Lung (tissue), 16 donors: ENCODE measurements around the gene ITPK1. TPM values are rescaled to one million over a fixed set of nuclear protein-coding genes. Genes with fewer than 3 reads are reported as not detected.

Experiments used
- ATAC-seq: fragments of 200-7000 bp; cut with Tn5 transposase; one replicate; pipeline ENCODE4 v1.9.1; 2020; ENCODE audit warnings: moderate number of reproducible peaks; ENCODE audit not compliant: insufficient read depth, low FRiP score
- DNase-seq, 3 donors: peaks; one replicate each; pipeline ENCODE4 v3.0.0-alpha.2; 2013 to 2017
- H3K27ac ChIP-seq, 2 donors: one replicate each; pipeline ENCODE4 v1.5.1; 2013; ENCODE audit warnings: mild to moderate bottlenecking in 2 of 2, moderate library complexity in 2 of 2, control low read depth in 1 of 2, inconsistent platforms in 1 of 2, low read depth in 1 of 2, low read length in 1 of 2
- H3K27me3 ChIP-seq, 3 donors: one replicate each; pipeline ENCODE4 v1.5.1; 2013; ENCODE audit warnings: low read length in 2 of 3; ENCODE audit not compliant: control insufficient read depth in 3 of 3, insufficient read depth in 3 of 3
- H3K36me3 ChIP-seq, 4 donors: one replicate each; pipeline ENCODE4 v1.5.1; 2013; ENCODE audit warnings: low read length in 4 of 4, mild to moderate bottlenecking in 1 of 4, moderate library complexity in 1 of 4; ENCODE audit not compliant: control insufficient read depth in 4 of 4, insufficient read depth in 4 of 4
- H3K4me1 ChIP-seq, 5 donors: one replicate each; pipeline ENCODE4 v1.5.1; 2013; ENCODE audit warnings: low read length in 5 of 5, mild to moderate bottlenecking in 2 of 5, moderate library complexity in 1 of 5; ENCODE audit not compliant: control insufficient read depth in 5 of 5, insufficient read depth in 5 of 5
- H3K4me3 ChIP-seq: one replicate; pipeline ENCODE4 v1.5.1; 2013; ENCODE audit warnings: mild to moderate bottlenecking, control low read depth, moderate library complexity
- H3K9ac ChIP-seq, 2 donors: one replicate each; pipeline ENCODE4 v1.5.1; 2013; ENCODE audit warnings: low read length in 2 of 2, control low read depth in 1 of 2; ENCODE audit not compliant: insufficient read depth in 1 of 2
- H3K9me3 ChIP-seq, 4 donors: one replicate each; pipeline ENCODE4 v1.5.1; 2013; ENCODE audit warnings: low read length in 3 of 4, mild to moderate bottlenecking in 1 of 4, moderate library complexity in 1 of 4; ENCODE audit not compliant: control insufficient read depth in 4 of 4, insufficient read depth in 3 of 4
- WGBS, 2 donors: extraction: QIAGEN DNeasy Blood & Tissue Kit; methylation state at CpG; one replicate each; pipeline ENCODE4 v1.1.7; 2013; 5-methylcytosine and 5-hydroxymethylcytosine counted together
- long read RNA-seq, 5 donors: transcript quantifications; one replicate each; lab custom pipeline, GENCODE V29; 2026
- polyA plus RNA-seq, 2 donors: library from polyadenylated mRNA; stranded (reverse); fragments of 200-250 nt; gene quantifications; one replicate each; pipeline ENCODE4 v1.2.1, GENCODE V29; 2013
- total RNA-seq, 2 donors: library from RNA; depleted of rRNA in 1 of 2; stranded (reverse); fragments of >200 nt in 1 of 2; gene quantifications; one replicate each; pipeline ENCODE4 v1.2.1, GENCODE V29; 2014 to 2021
- TF ChIP-seq, protein P1 (sequence below): IDR thresholded peaks from 2 replicates; pipeline ENCODE4 v1.5.1; 2012; ENCODE audit warnings: mild to moderate bottlenecking; ENCODE audit errors: control extremely low read depth, extremely low read depth
- donor health status: control.
- donor health status: control.
- donor health status: Bipolar disorder and iron deficiency.
- donor health status: healthy.
- donor health status: DM: yes; HTN: yes; CAD: no.

The ITPK1 gene
- total RNA-seq (10 to 100 TPM; 17.5 to 99.4 TPM), polyA plus RNA-seq (10 to 100 TPM; 44.6 to 46.1 TPM)
- long read RNA-seq, donor 1, full-length matches to known transcripts: 1 of 13 reads
- long read RNA-seq, donor 1, partial matches to known transcripts: 12 of 13 reads
- long read RNA-seq, donor 1, other reads (novel, unspliced or antisense): 0 of 13 reads
- long read RNA-seq, donor 2, full-length matches to known transcripts: 1 of 1 reads
- long read RNA-seq, donor 2, partial matches to known transcripts: 0 of 1 reads
- long read RNA-seq, donor 2, other reads (novel, unspliced or antisense): 0 of 1 reads
- long read RNA-seq, donor 3, full-length matches to known transcripts: 2 of 2 reads
- long read RNA-seq, donor 3, partial matches to known transcripts: 0 of 2 reads
- long read RNA-seq, donor 3, other reads (novel, unspliced or antisense): 0 of 2 reads
- long read RNA-seq, donor 4, full-length matches to known transcripts: 1 of 1 reads
- long read RNA-seq, donor 4, partial matches to known transcripts: 0 of 1 reads
- long read RNA-seq, donor 4, other reads (novel, unspliced or antisense): 0 of 1 reads
- long read RNA-seq, donor 5: 0 reads

DNA sequence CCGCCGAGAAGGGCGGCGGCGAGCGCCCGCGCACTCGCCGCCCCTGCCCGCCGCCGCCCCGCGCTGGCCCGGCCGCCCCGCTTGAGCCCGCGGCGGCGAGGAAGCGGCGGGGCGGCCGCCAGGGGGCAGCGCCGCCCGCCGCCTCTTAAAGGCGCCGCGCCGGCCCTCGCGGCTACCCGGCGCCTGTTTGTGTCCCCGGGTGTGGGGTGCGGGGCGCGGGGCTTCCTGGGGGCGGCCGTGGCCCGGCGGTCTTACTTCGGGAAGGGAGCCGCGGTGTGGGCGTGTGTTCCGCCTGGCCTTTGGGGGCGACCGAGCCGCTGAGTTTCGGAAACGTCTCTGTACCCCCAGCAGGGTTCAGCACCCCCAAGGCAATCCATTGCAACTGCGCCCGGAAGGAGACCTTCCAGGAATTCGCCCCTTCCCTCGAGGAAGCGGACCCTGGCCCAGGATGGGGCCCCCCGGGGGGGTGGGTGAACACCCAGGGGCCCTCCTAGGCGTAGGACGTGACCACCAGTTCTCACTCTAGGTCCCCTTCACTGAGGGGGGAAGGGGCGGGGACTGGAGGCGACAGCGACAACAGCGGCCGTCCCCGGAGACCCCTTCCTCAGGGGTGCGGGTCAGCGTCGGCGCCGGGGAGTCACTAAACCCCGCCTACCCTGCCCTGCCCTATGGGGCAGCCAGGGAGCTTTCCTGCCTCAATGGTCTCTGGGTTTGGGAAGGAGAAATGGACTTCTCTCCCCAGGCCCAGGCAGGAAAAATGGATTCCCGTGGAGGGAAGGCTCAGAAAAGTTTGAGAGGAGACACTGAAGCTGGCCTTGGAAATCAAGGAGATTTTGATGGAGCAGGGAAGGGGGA, at the start of gene ITPK1:
Gene ITPK1 (minus strand): TSS at position 105 of the 855 bp plus-strand sequence. CDS start 762 bp downstream, outside the sequence.
- DNase-seq (peak; percentile 65 to 78 (median 71)), ATAC-seq (peak; percentile 21)
- Histone ChIP-seq H3K27me3 (no peaks in the 10 kb centered on the region), H3K4me3 (peak within 1 kb of the TSS; percentile 79), H3K9me3 (peaks cover 0 to 2% (median 0%) of the 10 kb centered on the region in 4 donors), H3K36me3 (no peaks in the 10 kb centered on the region), H3K9ac (peak within 1 kb of the TSS; percentile 46 to 68), H3K4me1 (peaks cover 0 to 26% (median 6%) of the 10 kb centered on the region in 5 donors), H3K27ac (peak within 1 kb of the TSS; percentile 98)
- 0% methylated on average over 40 to 77 of the region's 77 CpGs for WGBS, 2 donors
- TF ChIP-seq, protein P1, sequence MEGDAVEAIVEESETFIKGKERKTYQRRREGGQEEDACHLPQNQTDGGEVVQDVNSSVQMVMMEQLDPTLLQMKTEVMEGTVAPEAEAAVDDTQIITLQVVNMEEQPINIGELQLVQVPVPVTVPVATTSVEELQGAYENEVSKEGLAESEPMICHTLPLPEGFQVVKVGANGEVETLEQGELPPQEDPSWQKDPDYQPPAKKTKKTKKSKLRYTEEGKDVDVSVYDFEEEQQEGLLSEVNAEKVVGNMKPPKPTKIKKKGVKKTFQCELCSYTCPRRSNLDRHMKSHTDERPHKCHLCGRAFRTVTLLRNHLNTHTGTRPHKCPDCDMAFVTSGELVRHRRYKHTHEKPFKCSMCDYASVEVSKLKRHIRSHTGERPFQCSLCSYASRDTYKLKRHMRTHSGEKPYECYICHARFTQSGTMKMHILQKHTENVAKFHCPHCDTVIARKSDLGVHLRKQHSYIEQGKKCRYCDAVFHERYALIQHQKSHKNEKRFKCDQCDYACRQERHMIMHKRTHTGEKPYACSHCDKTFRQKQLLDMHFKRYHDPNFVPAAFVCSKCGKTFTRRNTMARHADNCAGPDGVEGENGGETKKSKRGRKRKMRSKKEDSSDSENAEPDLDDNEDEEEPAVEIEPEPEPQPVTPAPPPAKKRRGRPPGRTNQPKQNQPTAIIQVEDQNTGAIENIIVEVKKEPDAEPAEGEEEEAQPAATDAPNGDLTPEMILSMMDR: no peak

DNA sequence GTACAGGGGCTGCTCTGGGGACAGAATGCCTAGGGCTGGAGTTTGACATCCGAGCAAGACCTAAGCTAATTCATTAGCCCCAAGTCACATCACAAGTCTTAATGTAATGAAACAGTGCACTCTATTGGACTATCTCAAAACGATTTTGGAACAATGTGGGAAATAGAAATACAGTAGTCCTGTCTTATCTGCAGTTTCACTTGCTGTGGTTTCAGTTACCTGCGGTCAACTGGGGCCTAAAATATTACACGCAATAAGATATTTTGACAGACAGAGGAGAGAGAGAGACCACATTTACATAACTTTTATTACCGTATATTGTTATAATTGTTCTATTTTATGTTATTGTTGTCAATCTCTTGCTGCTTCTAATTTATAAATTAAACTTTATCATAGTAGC, 47.8 kb upstream of the ITPK1 start:
- H3K4me1 ChIP-seq: no peaks in the 10 kb centered on the region
- no peak overlapping the region for H3K27ac ChIP-seq
- TF ChIP-seq, protein P1: no peak
- H3K9me3 ChIP-seq: no peaks in the 10 kb centered on the region
- no peaks in the 10 kb centered on the region for H3K27me3 ChIP-seq
- no peak overlapping the region for H3K4me3 ChIP-seq
- no peak for DNase-seq
- no peaks in the 10 kb centered on the region for H3K36me3 ChIP-seq
- ATAC-seq: no peak
- WGBS, 2 donors: 76 to 81% methylated on average over 5 of the region's 5 CpGs
- H3K9ac ChIP-seq: no peak overlapping the region

DNA sequence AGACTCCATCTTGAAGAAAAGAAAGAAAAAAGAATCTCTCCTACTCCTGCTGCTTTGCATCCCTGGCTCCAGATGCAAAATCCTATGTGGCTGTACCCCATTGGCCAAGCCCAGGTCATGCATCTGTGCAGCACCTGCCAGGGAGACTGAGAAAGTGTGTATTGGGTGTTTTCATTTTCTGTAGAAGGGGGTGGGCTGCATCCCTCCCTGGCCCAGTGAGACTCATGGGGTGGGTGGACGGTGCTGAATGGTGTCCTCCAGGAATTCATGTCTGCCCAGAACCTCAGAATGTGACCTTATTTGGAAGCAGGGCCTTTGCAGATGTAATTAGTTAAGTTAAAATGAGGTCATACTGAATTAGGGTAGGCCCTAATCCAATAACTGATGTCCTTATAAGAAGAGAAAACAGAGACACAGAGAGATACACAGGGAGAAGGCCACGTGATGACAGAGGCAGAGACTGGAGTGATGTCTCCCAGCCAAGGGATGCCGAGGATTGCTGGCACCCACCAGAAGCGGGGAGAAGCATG, 45.8 kb upstream of the ITPK1 start:
- no peaks in the 10 kb centered on the region for H3K4me1 ChIP-seq
- H3K9ac ChIP-seq: no peak overlapping the region
- TF ChIP-seq, protein P1: no peak
- DNase-seq (no peak), ATAC-seq (no peak)
- H3K9me3 ChIP-seq: no peaks in the 10 kb centered on the region
- 82 to 93% methylated on average over 4 of the region's 4 CpGs for WGBS, 2 donors
- no peak overlapping the region for H3K27ac ChIP-seq
- H3K36me3 ChIP-seq: no peaks in the 10 kb centered on the region
- H3K4me3 ChIP-seq: no peak overlapping the region
- H3K27me3 ChIP-seq: no peaks in the 10 kb centered on the region
